Iris pigment epithelial cell (primary cell): ENCODE results near the gene SMYD3.

Experiments
- DNase-seq: peaks from one replicate; pipeline ENCODE4 v3.0.0-alpha.2; 2011; ENCODE audit warnings: low read depth

SMYD3 gene

DNA sequence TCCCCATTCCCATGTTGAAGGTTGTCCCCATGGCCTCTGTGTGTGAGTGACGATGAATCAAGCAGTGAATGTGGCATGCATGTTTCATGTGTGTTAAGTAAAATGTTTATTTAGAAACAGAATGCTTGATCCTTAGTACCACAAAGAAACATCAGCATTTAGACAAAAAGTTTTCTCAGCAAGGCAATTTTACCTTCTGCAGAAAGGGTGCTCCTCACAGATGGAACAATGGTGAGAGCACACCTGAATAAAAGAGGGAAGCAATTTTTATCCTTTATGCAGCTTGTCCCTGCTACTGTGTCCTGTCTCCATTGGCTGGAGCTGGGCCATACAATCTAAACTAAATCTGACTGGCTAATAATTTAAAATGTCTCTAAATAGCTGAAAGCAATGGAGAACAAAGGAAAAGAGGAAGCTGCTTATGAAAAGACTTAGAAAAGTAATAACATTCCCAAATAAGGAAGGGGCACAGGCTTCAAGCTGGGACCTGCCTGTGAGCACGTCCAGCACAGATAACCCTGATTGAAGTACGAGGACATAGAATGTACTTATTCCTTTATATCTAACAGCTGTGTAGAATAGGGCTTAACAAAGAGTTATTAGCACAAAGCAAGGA, 8.4 kb upstream of the SMYD3 start:
- DNase-seq = no peak

DNA sequence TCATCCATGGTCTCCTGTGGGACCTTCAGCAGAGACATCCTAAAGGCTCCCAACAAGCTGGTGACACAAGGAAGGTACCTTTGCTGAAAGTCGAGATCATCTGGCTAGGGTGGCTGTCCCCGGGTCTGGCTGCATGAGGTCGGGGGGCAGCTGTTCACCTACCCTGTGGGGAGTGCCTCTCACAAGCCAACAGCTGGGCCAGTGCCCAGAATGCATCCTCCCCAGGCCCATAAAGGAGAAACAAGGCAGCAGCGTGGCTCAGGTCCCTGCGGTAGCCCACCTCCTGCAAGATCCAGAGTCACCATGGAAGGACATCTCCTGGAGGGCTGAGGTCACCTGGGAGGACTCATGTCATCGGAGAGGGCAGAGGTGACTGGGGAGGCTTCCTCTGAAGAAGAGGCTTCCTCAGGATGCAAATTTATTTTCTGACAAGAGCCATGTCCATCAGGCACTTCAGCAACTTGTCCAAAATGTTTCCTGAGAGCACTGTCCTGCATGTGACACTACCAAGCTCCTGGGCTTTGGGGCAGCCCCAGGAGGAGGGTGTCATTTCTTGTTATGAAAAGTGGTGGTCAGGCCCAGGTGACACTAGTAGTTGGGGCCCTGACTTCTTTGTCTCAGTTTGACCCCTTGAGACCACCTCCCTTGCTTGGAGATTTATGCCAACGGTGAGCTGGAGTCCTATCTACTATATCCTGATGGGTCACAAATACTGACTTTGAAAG, 6.7 kb upstream of the SMYD3 start:
- DNase-seq = no peak

DNA sequence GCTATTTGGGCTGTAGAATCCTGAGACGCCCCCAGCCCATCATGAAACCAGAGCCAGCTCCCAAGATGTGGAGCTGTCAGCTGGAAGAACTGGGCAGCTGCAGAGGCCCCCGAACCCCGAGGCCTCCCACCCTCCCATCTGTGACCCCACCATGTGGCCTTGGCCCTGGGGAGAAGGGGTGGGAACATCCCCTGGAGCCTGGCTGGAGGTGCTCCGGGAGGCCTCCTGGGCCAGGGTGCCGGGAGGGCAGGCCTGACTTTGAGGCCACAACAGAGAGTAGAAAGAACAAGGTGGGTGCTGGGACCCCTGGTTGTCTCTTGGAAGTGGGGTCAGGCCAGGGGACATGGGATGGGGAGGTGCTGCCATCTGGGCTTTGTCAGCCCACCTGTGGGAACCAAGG, 6.0 kb upstream of the SMYD3 start:
- no peak for DNase-seq

DNA sequence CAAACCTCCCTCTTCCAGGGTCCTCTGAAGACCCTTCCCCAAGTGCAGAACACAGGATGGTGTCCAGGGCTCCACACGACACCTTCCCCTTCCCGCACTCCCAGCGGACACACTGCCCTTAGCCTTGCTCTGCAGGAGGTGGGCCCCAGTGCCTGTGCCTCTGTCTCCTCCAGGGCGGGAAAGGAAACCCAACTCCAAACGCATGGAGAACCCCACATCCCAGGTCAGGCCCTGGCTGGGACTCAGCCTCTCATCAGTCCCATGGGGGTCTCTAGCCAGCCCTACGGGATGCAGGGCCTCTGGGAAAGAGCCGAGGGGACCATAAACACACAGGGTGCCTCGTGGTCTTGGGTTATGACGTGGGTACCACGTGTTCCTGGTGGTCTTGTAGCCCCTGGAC, 5.6 kb upstream of the SMYD3 start:
- DNase-seq = no peak

DNA sequence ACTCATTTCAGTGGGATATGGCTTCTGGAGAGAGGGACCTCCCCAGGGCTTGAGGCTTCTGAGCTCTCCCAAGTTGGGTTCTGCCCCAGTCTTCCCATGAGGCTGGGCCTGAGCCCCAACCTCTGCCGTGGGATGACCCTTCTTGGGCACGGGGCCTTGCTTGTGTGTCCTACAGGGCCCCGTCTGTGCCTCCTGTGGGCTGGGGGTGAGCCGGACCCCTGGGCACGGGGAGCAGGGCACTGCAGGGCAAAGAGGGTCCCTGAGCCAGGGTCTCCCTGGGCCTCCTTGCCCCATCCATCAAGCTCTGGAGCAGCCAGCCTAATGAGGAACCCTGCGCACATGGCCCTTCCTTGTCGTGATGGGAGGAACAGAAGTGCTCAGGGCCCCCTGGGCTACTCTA, 5.2 kb upstream of the SMYD3 start:
- no peak for DNase-seq

DNA sequence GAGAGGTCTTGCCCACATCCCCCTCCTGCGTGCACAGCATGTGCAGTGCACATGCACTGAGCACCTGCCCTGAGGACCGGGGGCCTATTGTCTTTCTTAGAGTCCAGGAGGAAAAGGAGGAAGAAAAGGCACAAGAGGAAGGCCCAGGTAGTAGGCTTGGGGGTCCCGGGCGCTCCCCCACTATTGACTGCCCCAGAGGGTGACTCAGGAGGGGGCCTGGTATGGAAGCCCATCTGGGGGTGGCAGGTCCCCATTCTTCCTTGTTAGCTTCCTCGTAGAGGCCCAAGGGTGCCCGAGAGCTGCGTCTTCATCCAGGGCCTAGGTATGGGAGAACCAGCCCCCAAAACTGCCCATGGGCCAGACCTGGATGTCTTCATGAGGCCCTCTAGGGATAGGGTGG, 4.1 kb upstream of the SMYD3 start:
- no peak for DNase-seq

DNA sequence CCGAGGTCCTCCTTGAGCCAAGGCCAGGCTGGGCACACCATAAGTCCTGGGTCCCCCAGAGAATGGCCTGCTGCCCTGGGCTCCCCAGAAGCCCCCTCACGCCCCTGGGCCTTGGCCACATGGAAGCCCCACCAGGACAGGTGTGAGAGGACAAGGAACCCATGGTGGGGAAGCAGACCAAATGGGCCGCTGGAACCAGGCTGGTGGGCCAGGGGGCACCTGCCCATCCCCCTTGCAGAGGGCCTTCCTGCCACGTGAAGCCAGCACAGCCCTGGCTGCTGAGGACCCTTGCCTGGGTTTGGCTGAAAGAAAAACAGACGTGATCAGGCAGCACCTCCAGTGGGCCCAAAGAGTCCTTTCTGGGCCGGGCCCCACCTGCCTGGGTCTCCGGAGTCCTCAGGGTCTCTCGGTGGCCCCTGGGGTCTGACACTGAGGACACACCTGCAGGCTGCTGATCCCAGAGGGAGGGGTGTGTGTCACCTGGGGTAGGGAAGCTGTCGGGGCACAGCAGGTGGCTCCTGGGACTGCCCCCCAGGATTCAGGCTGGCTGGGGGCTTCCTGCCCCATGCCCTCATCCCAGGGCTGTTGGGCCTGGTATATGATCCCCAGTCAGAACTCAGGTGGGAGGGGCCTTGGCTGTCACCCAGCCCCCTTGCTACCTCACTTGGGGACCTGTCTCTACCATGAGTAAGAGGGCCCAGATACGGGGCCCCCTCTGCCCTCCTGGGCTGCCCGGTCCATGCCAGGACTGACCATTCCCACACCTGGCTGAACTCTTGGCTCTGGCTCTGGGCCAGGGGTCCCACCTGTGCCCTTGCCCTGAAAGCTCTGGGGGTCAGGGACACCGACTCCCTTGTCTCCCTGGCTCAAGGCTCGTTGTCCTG, 3.3 kb upstream of the SMYD3 start:
- no peak for DNase-seq

DNA sequence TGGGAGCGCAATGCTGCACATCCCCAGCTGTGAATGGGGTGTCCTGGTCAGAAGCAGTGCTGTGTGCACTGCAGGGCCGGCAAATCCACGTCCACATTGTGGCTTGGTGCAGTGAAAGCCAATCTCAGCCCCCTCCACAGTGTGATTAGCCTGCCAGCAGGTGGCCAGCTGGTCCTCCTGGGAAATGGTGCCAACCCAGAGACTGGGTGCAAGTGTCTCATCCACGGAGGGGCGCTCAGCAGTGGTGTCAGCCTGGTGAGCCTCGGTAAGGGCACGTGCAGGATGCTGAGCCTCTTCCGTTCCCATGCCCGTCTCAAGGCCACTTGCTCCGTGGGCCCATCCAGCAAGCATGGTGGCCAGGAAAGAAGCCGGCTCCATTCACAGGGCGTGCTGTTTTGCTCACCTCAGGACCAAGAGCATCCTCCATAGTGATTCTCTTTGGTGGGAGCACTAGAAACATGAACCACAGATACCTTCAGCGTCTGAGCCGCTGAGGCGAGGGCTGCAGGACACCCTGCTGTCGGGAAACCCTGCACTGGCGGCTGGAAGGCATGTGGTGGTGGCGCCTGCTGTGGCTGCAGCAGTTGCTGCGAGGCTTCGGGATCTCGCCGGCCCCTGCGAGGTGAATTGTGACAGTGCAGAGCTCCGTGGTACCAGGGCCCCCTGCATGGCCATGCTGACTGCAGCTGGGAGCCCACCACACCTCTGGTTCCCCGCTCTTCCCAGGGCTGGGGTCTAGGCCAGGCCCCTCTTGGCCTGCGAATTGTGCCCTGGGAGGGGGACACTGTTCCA, 2.0 kb upstream of the SMYD3 start:
- no peak for DNase-seq

DNA sequence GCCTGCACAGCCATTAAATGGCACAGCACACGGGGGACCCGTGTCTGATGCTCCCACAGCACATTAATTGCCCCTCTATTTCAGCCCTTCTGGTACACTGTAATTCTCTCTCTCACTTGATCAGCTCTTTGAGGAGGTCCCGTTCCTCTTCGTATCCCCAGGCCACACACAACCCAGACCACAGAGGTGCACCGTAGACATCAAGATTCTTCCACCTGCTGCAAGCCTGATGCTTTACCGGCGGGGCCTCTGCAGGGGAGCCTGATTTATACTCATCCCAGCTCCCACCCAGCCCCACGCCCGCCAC, 759 bp downstream of the SMYD3 start:
- no peak for DNase-seq

DNA sequence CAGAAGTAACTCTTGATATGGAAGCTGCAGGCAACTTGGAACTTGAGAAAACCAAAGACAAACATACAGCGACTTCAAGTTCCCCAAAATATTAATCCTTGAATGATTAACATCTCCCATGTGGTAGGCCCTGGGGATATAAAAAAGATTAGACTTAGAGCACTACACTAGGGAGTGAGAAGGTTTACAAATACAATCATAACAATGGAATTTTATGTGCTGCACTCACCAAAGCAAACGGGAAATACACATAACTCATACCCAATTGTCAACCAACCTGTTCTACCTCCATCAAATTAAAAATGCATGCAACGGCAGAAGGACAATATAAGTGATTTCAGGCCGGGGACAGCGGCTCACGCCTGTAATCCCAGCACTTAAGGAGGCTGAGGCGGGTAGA, 3.7 kb downstream of the SMYD3 start:
- DNase-seq = peak; percentile 45

DNA sequence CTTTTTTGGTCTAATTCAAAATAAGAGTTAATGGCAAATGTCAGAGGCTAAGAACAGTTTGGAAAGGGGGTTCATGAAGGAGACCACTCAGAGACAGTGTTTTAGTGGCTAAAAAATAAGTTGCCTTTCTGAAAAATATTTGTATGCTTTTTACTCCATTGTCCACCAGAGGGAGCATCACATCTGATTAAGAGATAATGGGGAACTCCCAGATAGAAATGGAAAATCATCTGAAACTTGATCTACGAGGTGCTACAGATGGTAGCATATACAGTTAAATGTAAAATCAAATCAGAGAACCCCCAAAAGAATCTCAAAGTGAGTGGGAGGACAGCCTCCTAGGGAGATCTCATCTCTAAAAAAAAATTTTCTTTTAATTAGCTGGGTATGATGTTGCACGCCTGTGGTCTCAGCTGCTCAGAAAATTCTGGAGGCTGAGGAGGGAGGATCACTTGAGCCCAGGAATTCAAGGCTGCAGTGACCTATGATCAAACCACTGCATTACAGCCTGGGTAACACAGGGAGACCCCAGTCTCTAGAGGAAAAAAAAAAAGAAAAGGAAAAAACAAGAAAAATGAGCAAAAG, 9.7 kb downstream of the SMYD3 start:
- DNase-seq = peak; percentile 77

DNA sequence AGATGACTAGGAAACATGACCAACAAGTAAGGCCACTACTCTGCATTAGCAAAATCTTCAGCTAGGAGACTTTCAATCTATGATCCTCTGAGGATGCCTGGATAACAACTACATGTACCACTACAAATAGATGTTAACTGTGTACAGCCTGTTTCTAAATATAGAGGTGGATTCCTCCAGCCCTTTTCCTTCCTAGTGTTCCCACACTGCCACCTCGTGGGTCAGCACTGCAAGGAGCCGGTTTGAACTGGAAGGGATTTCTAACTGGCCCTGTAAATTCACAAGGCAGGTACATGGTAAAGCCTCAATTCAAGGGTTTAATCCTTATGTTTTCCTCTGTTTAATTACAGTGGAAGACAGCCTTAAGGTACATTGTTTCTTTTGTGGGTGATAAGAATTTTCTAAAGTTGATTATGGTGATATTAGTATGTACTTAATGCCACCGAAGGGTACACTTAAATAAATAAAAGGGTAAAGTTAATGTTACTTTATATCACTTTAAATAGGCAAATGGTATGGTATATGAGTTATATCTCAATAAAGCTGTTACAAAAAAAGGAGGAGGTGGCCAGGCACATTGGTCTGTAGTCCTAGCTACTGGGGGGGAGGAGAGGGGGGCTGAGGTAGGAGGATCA, 14.4 kb downstream of the SMYD3 start:
- peak; percentile 82 for DNase-seq

DNA sequence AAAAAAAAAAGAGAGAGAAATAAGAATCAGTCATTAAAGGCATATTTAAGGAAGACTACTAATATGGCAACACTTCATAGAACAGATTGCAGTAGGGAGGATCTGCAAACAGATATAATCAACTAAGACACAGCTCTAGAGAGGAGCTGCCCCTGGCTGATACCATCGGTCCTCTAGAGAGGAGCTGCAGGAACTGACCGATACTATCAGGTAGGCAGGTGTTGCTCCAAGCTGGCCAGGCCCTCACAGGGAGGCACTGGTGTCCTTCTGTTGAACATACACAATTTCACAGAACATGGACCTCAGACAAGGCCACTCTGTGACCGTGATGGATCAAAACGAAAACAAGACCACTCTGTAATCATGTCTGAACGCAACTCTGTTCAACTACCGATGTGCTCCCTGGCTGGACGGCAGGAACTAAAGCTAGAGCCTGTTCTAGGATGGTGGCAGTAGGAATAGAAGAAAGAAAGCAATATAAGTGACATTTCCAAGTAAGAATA, 15.5 kb downstream of the SMYD3 start:
- no peak for DNase-seq

DNA sequence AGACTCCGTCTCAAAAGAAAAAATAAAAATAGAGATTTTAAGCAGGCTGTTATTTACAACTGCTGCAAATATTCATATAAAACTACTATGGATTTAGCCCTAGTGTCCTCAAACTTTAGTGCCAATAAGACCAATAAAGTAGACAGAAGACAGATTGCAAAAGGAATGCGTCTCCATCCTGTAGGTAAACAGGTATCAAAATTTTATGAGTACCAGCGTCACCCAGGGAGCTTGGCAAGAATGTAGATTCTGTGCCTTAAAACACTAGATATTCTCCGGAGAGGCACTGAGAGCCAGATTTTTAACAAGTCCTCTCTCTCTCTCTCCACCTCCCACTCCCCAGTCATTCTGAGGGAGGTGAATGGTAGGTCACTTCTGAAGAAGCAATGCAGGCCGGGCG, 18.4 kb downstream of the SMYD3 start:
- DNase-seq = no peak

DNA sequence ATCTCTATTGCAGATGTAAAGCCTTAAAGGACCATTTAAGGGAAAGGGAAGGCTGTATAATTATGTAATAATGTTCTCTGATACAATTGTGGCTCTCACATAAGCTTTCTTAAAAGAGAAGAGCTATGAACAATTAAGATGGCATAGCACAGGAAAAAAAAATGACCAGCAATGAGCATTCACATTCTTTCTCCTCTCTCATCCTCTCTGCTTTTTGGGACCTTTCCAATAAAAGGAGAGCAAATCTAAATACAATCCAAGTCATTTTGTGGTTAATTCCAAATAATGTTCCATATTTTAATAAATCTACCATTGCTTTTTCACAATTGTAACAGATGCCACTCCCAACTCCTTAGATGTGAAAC, 23.5 kb downstream of the SMYD3 start:
- peak; percentile 23 for DNase-seq

DNA sequence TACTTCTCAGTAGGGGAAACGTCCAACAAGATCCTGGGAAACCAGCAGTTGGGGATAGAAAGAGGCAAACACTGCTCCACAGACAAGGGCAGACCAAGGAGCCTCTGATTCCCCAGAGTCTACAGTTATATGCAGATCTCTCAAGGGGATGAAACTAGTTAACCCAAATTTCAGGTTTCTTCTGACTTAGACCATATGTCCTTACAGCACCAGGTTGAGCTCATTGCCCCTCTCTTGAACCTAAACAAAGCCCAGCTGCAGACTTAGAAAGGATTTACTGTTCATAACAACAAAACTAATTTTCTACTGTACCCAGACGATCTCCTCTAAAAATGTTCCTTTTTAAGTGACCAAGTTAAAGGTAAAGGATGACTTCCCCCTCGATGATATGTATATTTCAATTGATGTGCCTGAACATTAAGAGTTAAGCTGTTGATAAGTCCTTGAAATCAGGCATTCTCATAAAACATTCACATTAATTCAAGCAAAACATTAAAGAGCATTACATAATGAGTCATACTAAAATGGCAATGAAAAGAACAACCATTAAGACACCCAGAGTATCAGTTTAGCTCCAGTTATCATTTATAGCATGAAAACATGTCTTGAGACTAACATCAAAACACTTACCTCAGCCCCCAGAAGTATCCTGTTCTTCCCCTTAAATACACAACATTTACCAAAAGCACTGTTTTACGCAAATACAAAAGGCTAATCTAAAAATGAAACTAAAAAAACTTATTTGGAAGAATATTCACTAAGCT, 24.1 kb downstream of the SMYD3 start:
- peak; percentile 86 for DNase-seq

DNA sequence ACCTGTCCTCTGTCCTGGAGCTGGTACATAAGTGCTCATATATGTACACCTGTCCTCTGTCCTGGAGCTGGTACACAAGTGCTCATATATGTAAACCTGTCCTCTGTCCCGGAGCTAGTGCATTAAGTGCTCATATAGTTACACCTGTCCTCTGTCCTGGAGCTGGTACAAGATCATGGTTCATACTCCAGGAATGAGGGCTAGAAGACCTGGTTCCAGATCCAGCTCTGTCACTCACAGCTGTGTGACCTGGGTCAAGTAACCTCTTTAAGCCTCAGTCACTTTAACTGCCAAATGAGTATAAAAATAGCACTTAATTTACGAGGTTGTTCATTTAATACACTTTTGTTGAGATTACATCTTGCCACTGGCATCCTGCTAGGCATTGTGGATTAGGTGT, 28.0 kb downstream of the SMYD3 start:
- DNase-seq = no peak

DNA sequence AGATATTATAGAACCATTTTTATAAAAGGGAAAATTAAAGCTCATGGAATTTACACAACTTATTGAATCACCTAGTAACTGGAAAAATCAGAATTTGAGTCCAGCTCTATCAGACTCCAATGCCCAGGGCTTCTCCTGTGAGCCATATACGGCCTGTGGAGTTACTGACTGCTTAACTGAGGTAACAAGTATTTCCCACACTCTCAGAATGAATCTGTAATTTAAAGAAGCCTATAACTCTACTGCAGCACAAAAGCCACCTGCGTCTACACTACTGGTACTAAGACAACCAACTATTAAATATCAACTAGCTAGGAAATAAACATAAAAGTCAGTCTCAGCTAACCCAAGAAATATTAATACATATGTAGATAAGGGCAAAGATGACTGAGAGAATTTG, 29.4 kb downstream of the SMYD3 start:
- DNase-seq = no peak

DNA sequence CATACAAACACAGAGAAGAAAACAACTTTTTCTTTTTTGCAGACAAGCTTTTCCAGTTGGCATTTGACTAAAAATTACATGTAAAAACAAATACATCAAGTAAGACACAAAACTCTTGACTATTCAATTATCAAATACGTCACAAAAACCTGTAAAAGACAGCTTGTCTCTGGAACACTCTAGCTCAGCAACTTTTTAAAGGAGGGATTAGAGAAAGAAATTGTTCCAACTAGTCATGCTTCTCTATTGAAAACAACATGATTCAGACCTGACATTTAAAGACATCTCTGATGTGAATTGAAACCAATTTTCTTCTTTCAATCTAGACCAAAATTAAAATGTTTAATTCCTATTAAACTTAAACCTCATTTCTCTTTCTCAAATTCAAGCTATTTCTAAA, 30.3 kb downstream of the SMYD3 start:
- DNase-seq = peak; percentile 57

DNA sequence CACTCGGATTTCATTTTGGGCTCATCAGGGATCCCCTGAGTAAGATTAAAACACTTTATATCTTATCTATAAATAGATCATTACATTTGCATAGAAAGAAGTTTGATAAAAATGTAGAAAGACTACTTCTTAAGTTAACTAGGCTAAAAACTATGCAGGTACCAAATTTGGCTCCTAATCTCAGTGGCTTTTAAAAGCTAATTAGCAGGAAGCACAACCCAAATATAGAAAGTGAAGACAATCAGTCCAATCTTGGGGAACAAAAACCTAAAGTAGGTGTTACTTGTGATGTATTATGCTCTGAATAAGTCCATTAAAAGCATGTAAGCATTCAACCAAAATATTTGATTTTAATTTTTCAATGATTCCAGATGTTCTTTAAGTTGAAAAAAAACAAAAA, 35.4 kb downstream of the SMYD3 start:
- no peak for DNase-seq

DNA sequence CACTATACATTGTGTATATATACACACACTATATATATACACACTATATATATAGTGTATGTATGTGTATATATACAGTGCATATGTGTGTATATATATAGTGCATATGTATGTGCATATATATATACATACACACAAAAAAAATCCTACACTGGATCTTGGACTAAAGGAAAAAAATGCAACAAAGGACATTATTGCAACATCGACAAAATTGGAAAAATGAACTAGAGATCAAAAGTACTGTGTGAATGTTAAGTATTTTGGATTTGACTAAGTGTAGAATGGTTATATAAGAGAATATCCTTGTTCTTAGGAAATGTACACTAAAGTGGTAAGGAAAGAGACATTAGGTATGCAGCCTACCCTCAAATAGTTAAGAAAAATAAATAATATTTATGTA, 36.5 kb downstream of the SMYD3 start:
- DNase-seq = no peak
